HG03097 (cell line): ENCODE data around the gene DUSP22.
"Not testable (repeated sequence)": the region's sequence is repeated elsewhere in the genome, so short reads cannot be mapped to it uniquely, and the experiment has no call there.

Experiments
- ATAC-seq: cut with Tn5 transposase; IDR thresholded peaks from one replicate; pipeline ENCODE4 v1.9.1; 2021; ENCODE audit not compliant: unreplicated experiment, low FRiP score

The DUSP22 gene

DNA sequence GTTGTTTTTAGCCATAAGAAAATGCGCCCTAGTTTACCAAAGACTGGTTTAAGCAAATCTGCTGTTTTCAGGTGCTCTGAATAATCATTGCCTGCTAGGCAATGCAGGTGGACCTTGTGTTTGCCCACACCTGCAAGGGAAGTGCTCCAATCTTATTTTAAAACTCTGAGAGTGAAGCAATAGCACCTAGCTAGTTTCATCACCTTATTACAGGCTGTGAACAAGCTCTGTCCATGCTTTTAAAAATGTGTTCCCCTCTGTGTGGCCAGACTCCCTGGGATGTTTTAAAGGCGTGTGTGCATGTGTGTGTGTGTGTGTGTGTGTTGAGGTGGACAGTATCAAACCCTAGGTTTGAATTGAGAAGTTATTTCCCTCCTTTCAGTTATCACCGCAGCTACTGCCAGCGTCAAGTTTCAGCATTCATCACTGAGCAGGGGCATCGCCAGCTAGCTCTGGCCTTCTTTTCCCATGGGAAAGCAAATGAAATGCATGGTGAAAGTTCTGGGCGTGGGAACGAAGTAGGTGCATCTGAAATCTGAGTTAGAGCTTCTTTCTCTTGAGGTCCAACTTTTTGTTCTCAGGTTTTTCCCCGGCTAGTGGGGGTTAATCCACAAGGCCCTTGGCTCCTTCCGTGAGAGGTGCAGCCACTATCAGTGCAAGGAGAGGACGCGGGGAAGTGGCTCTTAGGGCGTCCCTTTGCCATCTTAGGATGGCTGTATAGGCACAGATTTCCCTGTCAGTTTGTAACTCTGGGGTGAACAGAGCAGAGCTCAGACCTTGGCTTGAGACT is 30.8 kb downstream of the DUSP22 start:
- ATAC-seq, result no peak

GRCh38 chr6:323730-324088 is 31.4 kb downstream of the DUSP22 start:
- no peak for ATAC-seq

GRCh38 chr6:324116-324728 is 31.9 kb downstream of the DUSP22 start:
- ATAC-seq, result no peak

- no peak for ATAC-seq
Measured at GRCh38 chr6:324729-325125, 32.4 kb downstream of the DUSP22 start.

- ATAC-seq, result not testable (repeated sequence)
Measured at GRCh38 chr6:325161-325860, 33.0 kb downstream of the DUSP22 start.

DNA sequence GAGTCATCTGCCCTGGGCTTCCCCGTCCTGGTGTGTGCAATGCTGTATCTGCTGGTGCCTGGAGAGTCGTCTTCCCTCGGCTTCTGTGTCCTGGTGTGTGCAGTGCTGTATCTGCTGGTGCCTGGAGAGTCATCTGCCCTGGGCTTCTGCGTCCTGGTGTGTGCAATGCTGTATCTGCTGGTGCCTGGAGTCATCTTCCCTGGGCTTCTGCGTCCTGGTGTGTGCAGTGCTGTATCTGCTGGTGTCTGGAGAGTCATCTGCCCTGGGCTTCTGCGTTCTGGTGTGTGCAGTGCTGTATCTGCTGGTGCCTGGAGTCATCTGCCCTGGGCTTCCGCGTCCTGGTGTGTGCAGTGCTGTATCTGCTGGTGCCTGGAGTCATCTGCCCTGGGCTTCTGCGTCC is 33.8 kb downstream of the DUSP22 start:
- not testable (repeated sequence) for ATAC-seq

GRCh38 chr6:326896-327537 is 34.7 kb downstream of the DUSP22 start:
- ATAC-seq, result no peak

DNA sequence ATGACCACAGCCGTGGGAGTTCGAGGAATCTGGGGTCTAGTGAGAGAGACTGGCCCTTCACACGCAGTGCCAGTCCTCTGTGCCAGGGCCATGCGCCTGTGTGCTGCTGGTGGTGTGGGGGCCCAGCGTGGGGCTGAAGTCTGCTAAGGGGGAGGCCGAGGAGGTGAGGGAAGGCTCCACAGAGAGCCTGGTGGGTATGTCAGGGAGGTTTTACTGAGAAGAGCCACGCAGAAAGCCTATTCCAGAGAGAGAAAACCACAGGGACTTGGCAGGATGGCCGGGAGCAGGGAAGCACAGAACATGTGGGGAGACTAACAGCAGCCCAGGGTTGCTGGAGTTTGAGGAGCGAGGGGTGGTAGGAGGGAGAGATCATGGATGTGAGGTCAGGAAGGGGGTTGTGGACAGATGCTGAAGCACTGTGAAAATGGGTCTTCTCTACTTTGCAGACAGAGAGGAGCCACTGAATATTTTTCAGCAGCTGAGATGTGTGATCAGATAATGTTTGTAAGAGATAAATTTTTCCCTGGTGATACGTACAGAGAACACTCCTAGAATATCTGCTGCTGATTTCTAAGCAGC is 35.3 kb downstream of the DUSP22 start:
- no peak for ATAC-seq

- peak; percentile 61 for ATAC-seq
Measured at GRCh38 chr6:328136-328670, 35.9 kb downstream of the DUSP22 start.

- no peak for ATAC-seq
Measured at GRCh38 chr6:328924-329323, 36.6 kb downstream of the DUSP22 start.

DNA sequence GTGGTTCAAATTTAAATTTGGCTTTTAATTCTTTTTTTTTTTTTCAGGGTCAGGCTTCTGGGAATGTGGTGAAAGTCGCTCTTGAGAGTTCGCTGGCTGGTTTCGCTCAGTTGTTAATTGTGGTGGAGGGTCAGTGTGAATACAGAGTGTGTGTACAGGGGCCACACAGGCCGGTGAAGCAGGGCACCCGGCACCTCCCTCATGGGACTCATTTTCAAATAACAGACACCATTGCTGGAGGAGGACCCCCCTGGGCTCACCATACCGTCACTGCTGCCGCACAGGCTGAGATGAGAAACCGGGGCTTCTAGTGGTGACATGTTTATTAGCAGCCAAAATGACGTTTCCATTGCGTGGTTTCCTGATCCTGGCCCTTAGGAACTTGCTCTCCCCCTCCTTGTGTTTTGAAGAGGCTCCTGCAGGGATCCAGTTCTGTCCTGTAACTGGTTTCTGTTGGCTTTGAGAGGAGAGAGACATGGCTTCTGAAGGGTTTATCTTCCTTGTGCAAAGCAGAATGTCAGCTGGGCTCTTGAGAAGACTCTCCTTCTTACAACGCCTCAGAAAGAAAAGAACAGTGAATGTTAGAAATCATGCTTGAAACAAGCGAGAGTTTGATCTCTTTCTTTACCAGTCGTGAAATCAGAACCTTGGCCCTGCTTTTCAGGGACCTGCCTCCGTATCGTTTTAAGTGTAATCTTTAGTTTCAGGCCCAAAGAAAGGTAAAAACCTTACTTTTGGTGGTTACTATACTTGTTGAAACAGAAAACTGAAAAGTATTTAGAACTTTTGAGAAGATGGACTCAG is 37.8 kb downstream of the DUSP22 start:
- ATAC-seq, result no peak

GRCh38 chr6:330948-331347 is 38.7 kb downstream of the DUSP22 start:
- ATAC-seq, result no peak

GRCh38 chr6:331622-332521 is 39.6 kb downstream of the DUSP22 start:
- peak; percentile 42 for ATAC-seq

GRCh38 chr6:332671-333070 is 40.4 kb downstream of the DUSP22 start:
- no peak for ATAC-seq

DNA sequence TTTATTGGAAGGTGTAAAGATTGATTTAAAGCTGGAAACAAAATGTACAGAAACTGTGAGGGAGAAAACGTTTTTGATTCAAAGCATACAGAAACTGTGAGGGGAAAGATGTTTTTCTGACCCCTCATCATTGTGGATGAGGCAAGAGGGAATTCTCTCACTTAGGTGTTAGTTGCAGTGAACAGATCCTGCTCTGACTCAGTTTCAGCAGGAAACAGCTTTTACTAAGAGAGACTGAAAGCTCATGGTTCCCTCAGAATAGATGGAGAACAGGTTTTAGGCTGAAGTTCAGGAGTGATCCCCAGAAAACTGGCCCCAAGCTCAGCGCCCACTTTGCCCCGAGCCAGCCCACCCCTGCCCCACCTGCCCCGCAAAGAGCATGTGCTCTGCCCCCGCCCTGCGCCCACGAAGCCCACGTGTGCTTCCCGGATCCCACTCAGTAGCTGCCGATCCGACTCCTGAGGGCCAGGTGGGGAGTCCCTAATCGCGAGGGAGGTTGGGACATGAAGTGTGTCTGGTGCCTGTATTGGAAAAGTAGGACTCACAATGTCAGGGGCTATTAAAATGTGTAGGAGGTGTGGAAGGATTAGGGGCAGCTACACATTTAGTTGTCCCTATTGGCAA is 41.2 kb downstream of the DUSP22 start:
- ATAC-seq, result no peak

GRCh38 chr6:334536-335510 is 42.5 kb downstream of the DUSP22 start:
- ATAC-seq, result no peak

GRCh38 chr6:335572-335971 is 43.3 kb downstream of the DUSP22 start:
- ATAC-seq, result no peak
